Left ventricle myocardium inferior (tissue), 1 donor: ENCODE results near the gene TMEM176A. TPM values are rescaled to one million over a fixed set of nuclear protein-coding genes. Genes with fewer than 3 reads are reported as not detected.

ENCODE experiments used
- DNase-seq: peaks from one replicate; pipeline ENCODE4 v3.0.0-alpha.2; 2020
- H3K27ac ChIP-seq: fragments of 200-600 bp; replicated peaks from 2 replicates; pipeline ENCODE4 v1.8.0; 2021
- H3K27me3 ChIP-seq: fragments of 200-600 bp; 2 replicates; pipeline ENCODE4 v1.8.0; 2021; ENCODE audit warnings: low read depth
- H3K36me3 ChIP-seq: fragments of 200-600 bp; 2 replicates; pipeline ENCODE4 v1.8.0; 2021
- H3K4me1 ChIP-seq: fragments of 200-600 bp; 2 replicates; pipeline ENCODE4 v1.8.0; 2021
- H3K4me3 ChIP-seq: fragments of 200-600 bp; 2 replicates; pipeline ENCODE4 v1.8.0; 2021; ENCODE audit warnings: mild to moderate bottlenecking, moderate library complexity
- H3K9me3 ChIP-seq: fragments of 200-600 bp; replicated peaks from 2 replicates; pipeline ENCODE4 v1.8.0; 2021
- CTCF ChIP-seq: fragments of 200-600 bp; IDR thresholded peaks from 2 replicates; pipeline ENCODE4 v1.8.0; 2021; ENCODE audit warnings: antibody characterized with exemption, mild to moderate bottlenecking, borderline replicate concordance
- intact Hi-C: fragments of 100-400 bp; cut with micrococcal nuclease; formaldehyde crosslinking; loops from one replicate; pipeline ENCODE4 v1.11.0; 2022
- total RNA-seq: library from RNA; stranded (reverse); fragmentation: NEBNext Ultra II Directional; extraction: Animal tissue kit (Norgen Biotek cat#: 25700); gene quantifications from one replicate; pipeline ENCODE4 v1.2.1, GENCODE V29; 2021
- donor health status: DM: no; HTN: yes; CAD: no; lungs with severe emphysema.

Gene TMEM176A
- total RNA-seq, 1 donor from 2014 or later, result 18.5 TPM

- peak overlapping the region; percentile 83 for H3K27ac ChIP-seq
- no peak for TF ChIP-seq CTCF
- H3K27me3 ChIP-seq, result no peaks in the 10 kb centered on the region
- H3K9me3 ChIP-seq, result no peaks in the 10 kb centered on the region
- no peaks in the 10 kb centered on the region for H3K36me3 ChIP-seq
- intact Hi-C loops, result loop anchor here (2.0 kb wide), 1 partner anchor 307 kb away; no protein-coding TSS in a partner anchor
- peaks cover 58% of the 10 kb centered on the region for H3K4me1 ChIP-seq
- no peak overlapping the region for H3K4me3 ChIP-seq
- no peak for DNase-seq
Observed at GRCh38 chr7:150755473-150756099, 45.0 kb upstream of the TMEM176A start.

- H3K27ac ChIP-seq, result peak overlapping the region; percentile 83
Observed at GRCh38 chr7:150756166-150756565, 44.4 kb upstream of the TMEM176A start.

GRCh38 chr7:150756858-150757257 lies 43.7 kb upstream of the TMEM176A start:
- H3K36me3 ChIP-seq, result no peaks in the 10 kb centered on the region
- intact Hi-C loops, result loop anchor here (2.0 kb wide), 1 partner anchor 308 kb away; no protein-coding TSS in a partner anchor
- no peak overlapping the region for H3K4me3 ChIP-seq
- H3K27ac ChIP-seq, result peak overlapping the region; percentile 83
- DNase-seq, result no peak
- TF ChIP-seq CTCF, result peak; percentile 73
- no peaks in the 10 kb centered on the region for H3K27me3 ChIP-seq
- peaks cover 8% of the 10 kb centered on the region for H3K9me3 ChIP-seq
- H3K4me1 ChIP-seq, result peaks cover 47% of the 10 kb centered on the region

More at GRCh38 chr7:150756166-150756565, 44.4 kb upstream of the TMEM176A start:
- H3K9me3 ChIP-seq, result peaks cover 2% of the 10 kb centered on the region
- DNase-seq, result no peak
- intact Hi-C loops, result loop anchor here (2.0 kb wide), 1 partner anchor 307 kb away; no protein-coding TSS in a partner anchor
- peaks cover 52% of the 10 kb centered on the region for H3K4me1 ChIP-seq
- H3K27me3 ChIP-seq, result no peaks in the 10 kb centered on the region
- no peaks in the 10 kb centered on the region for H3K36me3 ChIP-seq
- no peak for TF ChIP-seq CTCF
- H3K4me3 ChIP-seq, result no peak overlapping the region

GRCh38 chr7:150759479-150759878 lies 41.1 kb upstream of the TMEM176A start:
- no peak for DNase-seq
- H3K36me3 ChIP-seq, result no peaks in the 10 kb centered on the region
- no peak for TF ChIP-seq CTCF
- intact Hi-C loops, result no loop called here
- peaks cover 21% of the 10 kb centered on the region for H3K4me1 ChIP-seq
- no peak overlapping the region for H3K27ac ChIP-seq
- no peak overlapping the region for H3K4me3 ChIP-seq
- peaks cover 8% of the 10 kb centered on the region for H3K9me3 ChIP-seq
- no peaks in the 10 kb centered on the region for H3K27me3 ChIP-seq

GRCh38 chr7:150766334-150766709 lies 34.2 kb upstream of the TMEM176A start:
- H3K27ac ChIP-seq, result no peak overlapping the region
- H3K27me3 ChIP-seq, result no peaks in the 10 kb centered on the region
- intact Hi-C loops, result no loop called here
- TF ChIP-seq CTCF, result no peak
- H3K4me3 ChIP-seq, result no peak overlapping the region
- DNase-seq, result no peak
- no peaks in the 10 kb centered on the region for H3K4me1 ChIP-seq
- peaks cover 5% of the 10 kb centered on the region for H3K9me3 ChIP-seq
- no peaks in the 10 kb centered on the region for H3K36me3 ChIP-seq
